ENCODE results near the gene EEF1A2. TPM values are rescaled to one million over a fixed set of nuclear protein-coding genes. Genes with fewer than 3 reads are reported as not detected.

EEF1A2 gene
- total and polyA plus RNA-seq, 2 donors from 2014 or later, result 1.5 to 18.1 TPM

DNA sequence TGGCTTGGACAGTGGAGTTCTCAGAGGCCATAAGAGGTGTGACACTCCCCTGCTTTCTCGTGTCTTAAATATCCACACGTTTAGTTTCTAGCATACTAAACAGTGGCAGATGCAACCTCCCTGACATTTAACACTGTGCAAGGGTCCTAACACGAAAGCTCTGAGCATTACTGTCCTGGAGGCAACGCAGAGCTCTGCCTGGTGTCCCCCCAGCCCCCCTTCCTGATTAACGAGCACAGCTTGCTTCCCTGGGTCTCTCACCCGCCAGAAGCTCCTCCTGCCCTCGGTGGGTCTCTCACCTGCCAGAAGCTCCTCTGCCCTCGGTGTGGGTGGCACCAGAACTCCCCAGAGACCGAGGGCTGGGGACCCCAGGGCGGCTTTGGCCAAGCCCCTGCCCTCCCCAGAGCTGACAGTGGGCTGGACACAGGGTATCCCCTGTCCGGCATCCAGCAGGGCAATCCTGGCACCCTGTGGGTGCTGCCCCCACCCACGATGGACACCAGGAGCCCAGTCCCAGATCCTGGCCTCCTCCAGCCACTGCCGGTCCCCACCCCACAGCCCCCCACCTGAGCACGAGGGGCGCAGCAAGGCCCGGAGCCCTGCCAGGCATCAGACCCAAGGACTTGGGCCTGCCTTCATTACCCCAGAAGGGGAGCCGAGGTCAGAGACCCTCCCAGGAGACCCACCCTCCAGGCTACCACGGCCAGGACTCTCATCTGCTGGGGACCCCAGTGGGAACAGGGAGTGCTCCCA lies 14.1 kb downstream of the EEF1A2 start:
- H3K36me3 ChIP-seq (ENCODE audit: control insufficient read depth in 2 of 3, insufficient read depth in 3 of 3, low read length in 3 of 3), result no peaks in the 10 kb centered on the region
- H3K4me3 ChIP-seq (ENCODE audit: low read length in 3 of 3), result no peak overlapping the region
- no peaks in the 10 kb centered on the region for H3K9me3 ChIP-seq (ENCODE audit: control insufficient read depth in 2 of 3, insufficient read depth in 1 of 3, low read length in 3 of 3)
- H3K27me3 ChIP-seq (ENCODE audit: control insufficient read depth, insufficient read depth, low read length), result peaks cover 2% of the 10 kb centered on the region
- TF ChIP-seq, protein P1, sequence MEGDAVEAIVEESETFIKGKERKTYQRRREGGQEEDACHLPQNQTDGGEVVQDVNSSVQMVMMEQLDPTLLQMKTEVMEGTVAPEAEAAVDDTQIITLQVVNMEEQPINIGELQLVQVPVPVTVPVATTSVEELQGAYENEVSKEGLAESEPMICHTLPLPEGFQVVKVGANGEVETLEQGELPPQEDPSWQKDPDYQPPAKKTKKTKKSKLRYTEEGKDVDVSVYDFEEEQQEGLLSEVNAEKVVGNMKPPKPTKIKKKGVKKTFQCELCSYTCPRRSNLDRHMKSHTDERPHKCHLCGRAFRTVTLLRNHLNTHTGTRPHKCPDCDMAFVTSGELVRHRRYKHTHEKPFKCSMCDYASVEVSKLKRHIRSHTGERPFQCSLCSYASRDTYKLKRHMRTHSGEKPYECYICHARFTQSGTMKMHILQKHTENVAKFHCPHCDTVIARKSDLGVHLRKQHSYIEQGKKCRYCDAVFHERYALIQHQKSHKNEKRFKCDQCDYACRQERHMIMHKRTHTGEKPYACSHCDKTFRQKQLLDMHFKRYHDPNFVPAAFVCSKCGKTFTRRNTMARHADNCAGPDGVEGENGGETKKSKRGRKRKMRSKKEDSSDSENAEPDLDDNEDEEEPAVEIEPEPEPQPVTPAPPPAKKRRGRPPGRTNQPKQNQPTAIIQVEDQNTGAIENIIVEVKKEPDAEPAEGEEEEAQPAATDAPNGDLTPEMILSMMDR (IDR thresholded peaks at IDR 0.05; ENCODE audit: borderline replicate concordance, extremely low read depth, insufficient read depth), result no peak
- H3K4me1 ChIP-seq (ENCODE audit: control insufficient read depth in 2 of 3, insufficient read depth in 2 of 3, low read depth in 1 of 3, low read length in 3 of 3), result peaks cover 0 to 4% (median 0%) of the 10 kb centered on the region in 3 donors
- FAIRE-seq, result no peak
- DNase-seq, result no peak
- H3K9ac ChIP-seq (ENCODE audit: low read length in 3 of 3), result no peak overlapping the region
- no peak overlapping the region for H3K27ac ChIP-seq (ENCODE audit: low read depth in 2 of 2, low read length in 2 of 2)
- intact Hi-C loops (cut with DNase I), result no loop called here

DNA sequence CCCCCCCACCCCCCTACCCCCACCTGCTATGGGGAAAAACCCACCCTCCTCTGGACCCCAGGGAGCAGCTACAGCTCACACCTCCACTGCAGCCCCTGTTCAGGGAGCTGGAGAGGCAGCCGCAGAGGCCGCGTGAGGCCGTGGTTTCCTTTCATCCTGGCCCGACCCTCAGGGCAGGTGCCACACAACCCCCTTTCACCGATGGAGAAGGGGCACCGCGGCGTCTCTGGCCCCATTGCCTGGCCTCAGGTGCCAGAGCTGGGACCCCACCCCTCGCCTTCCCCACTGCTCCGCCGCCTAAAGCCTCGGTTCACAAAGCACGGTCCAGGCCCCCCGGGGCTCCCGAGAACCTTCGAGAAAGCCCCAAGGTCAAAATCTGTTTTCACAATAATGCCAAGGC lies 14.6 kb downstream of the EEF1A2 start:
- Histone ChIP-seq H3K36me3 (ENCODE audit: control insufficient read depth in 2 of 3, insufficient read depth in 3 of 3, low read length in 3 of 3) (no peaks in the 10 kb centered on the region), H3K4me3 (ENCODE audit: low read length in 3 of 3) (no peak overlapping the region), H3K27me3 (ENCODE audit: control insufficient read depth, insufficient read depth, low read length) (no peaks in the 10 kb centered on the region), H3K4me1 (ENCODE audit: control insufficient read depth in 2 of 3, insufficient read depth in 2 of 3, low read depth in 1 of 3, low read length in 3 of 3) (peaks cover 0 to 4% (median 0%) of the 10 kb centered on the region in 3 donors), H3K9me3 (ENCODE audit: control insufficient read depth in 2 of 3, insufficient read depth in 1 of 3, low read length in 3 of 3) (no peaks in the 10 kb centered on the region), H3K27ac (ENCODE audit: low read depth in 2 of 2, low read length in 2 of 2) (no peak overlapping the region), H3K9ac (ENCODE audit: low read length in 3 of 3) (no peak overlapping the region)
- peak in 1 of 5 donors; percentile 72 for DNase-seq
- FAIRE-seq, result no peak
- intact Hi-C loops (cut with DNase I), result no loop called here
- TF ChIP-seq, protein P1 (IDR thresholded peaks at IDR 0.05; ENCODE audit: borderline replicate concordance, extremely low read depth, insufficient read depth), result no peak

GRCh38 chr20:63483834-63484233 lies 15.0 kb downstream of the EEF1A2 start:
- Histone ChIP-seq H3K9me3 (ENCODE audit: control insufficient read depth in 2 of 3, insufficient read depth in 1 of 3, low read length in 3 of 3) (no peaks in the 10 kb centered on the region), H3K36me3 (ENCODE audit: control insufficient read depth in 2 of 3, insufficient read depth in 3 of 3, low read length in 3 of 3) (no peaks in the 10 kb centered on the region), H3K27ac (ENCODE audit: low read depth in 2 of 2, low read length in 2 of 2) (no peak overlapping the region), H3K4me1 (ENCODE audit: control insufficient read depth in 2 of 3, insufficient read depth in 2 of 3, low read depth in 1 of 3, low read length in 3 of 3) (peaks cover 0 to 4% (median 0%) of the 10 kb centered on the region in 3 donors), H3K4me3 (ENCODE audit: low read length in 3 of 3) (no peak overlapping the region), H3K9ac (ENCODE audit: low read length in 3 of 3) (no peak overlapping the region), H3K27me3 (ENCODE audit: control insufficient read depth, insufficient read depth, low read length) (no peaks in the 10 kb centered on the region)
- TF ChIP-seq, protein P1 (IDR thresholded peaks at IDR 0.05; ENCODE audit: borderline replicate concordance, extremely low read depth, insufficient read depth), result no peak
- DNase-seq, result peak in 1 of 5 donors; percentile 62
- intact Hi-C loops (cut with DNase I), result no loop called here
- FAIRE-seq, result no peak

Measured in kidney (tissue), 14 donors.